A673 (cell line): ENCODE results near the gene ARL3.

Experiments used
- CTCF ChIP-seq: fragments of 300-800, 200-600 bp; sonication (generic); conservative IDR thresholded peaks from 2 replicates; pipeline ENCODE4 v1.5.1; 2017; ENCODE audit warnings: low read depth, mild to moderate bottlenecking, antibody characterized with exemption, low read length, moderate library complexity, mixed read lengths
- EZH2 ChIP-seq: fragments of 200-600 bp; sonication (generic); IDR thresholded peaks from 2 replicates; pipeline ENCODE4 v1.6.1; 2017; ENCODE audit warnings: borderline replicate concordance, low read depth, mild to moderate bottlenecking, mixed read lengths, antibody characterized with exemption, low read length; ENCODE audit not compliant: poor library complexity, severe bottlenecking

- no peak for TF ChIP-seq CTCF
- no peak for TF ChIP-seq EZH2
These were observed 44.2 kb upstream of the ARL3 start for GRCh38 chr10:102758240-102758932.
